Measurements from ENCODE around the gene PCDH1. TPM values are rescaled to one million over a fixed set of nuclear protein-coding genes. Genes with fewer than 3 reads are reported as not detected.
A peak's percentile ranks its signal among the peaks of the same experiment; 100 is the strongest.

PCDH1 gene
- total and polyA plus RNA-seq, 2 of the 13 experiments (the other 11 are each of a cell fraction or from before 2014, with no cell fraction given) = 0.11 to 0.83 TPM

DNA sequence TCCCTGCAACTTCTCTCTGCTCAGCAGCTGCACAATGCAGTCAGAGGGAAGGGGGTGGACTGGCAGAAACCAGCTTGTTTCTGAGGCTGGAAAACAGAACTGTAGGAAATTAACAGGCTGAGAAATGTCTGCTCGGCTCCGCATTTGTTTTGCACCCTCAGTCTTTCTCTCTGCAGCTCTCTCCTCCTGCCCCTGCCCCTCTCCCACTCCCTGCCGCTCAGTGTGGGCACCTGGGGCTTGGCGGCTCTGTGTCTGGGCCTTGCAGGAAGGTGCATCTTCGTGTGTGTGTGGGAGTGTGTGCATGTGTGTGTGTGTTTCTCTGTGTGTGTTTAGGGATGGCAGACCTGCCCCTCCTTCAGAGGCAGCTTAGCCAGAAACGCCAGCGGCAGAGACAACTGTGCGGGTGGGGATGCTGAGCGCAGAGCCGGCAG is 53.0 kb downstream of the PCDH1 start:
- Histone ChIP-seq H3K4me2 (ENCODE audit: low read depth, low read length) (no peak overlapping the region), H3K79me2 (ENCODE audit: insufficient read depth, low read length) (no peaks in the 10 kb centered on the region), H3K36me3 (replicated peaks in 1 of 2; ENCODE audit: control insufficient read depth in 1 of 2, insufficient read depth in 2 of 2, low read length in 2 of 2) (no peaks in the 10 kb centered on the region), H3K4me1 (ENCODE audit: insufficient read depth, low read length) (no peaks in the 10 kb centered on the region), H4K20me1 (ENCODE audit: insufficient read depth, low read length) (no peaks in the 10 kb centered on the region), H3K27me3 (ENCODE audit: control insufficient read depth in 1 of 2, insufficient read depth in 2 of 2, low read length in 2 of 2) (peaks cover 0 to 20% of the 10 kb centered on the region in 2 experiments; a peak in 2 of 5 replicates), H3K9ac (ENCODE audit: insufficient read depth, low read depth, low read length) (no peak overlapping the region), H2AFZ (ENCODE audit: low read length) (no peak overlapping the region), H3K4me3 (replicated peaks in 1 of 3; ENCODE audit: insufficient read depth in 1 of 3, low read depth in 2 of 3, low read length in 3 of 3) (no peak overlapping the region), H3K27ac (ENCODE audit: extremely low read length, insufficient read depth, low read length) (no peak overlapping the region), H3K9me3 (ENCODE audit: low read length) (no peaks in the 10 kb centered on the region)
- no TSS peak for BruUV-seq (replicated peaks)
- in situ Hi-C loops (cut with HindIII; ENCODE audit: extremely low pct_ligation_motif_present, low pct_unique_long_range_greater_than_20kb) = no loop called here
- 27% methylated on average over 9 of the region's 10 CpGs for WGBS (ENCODE audit: low lambda C conversion rate)
- intact Hi-C loops (cut with micrococcal nuclease; ENCODE audit: unreplicated experiment) = loop anchor here (5.0 kb wide), 1 partner anchor 52 kb away; the partner anchor contains the start of gene PCDH1
- ChIA-PET CTCF (ENCODE audit: low intra/inter-chr PET ratio, low total read pairs) (no interaction called here), POLR2A (no interaction called here)
- FAIRE-seq (no peak), ATAC-seq (no peak), DNase-seq (ENCODE audit: low spot score) (no peak)
- no peak for TF ChIP-seq NAIF1 (CRISPR knock-in tag; IDR thresholded peaks at IDR 0.05; ENCODE audit: borderline replicate concordance)
- TF ChIP-seq HOXD1 (CRISPR knock-in tag; IDR thresholded peaks at IDR 0.05) = no peak
- no peak for TF ChIP-seq ATM (IDR thresholded peaks at IDR 0.05; ENCODE audit: borderline replicate concordance)
- TF ChIP-seq MTF1 (CRISPR knock-in tag; IDR thresholded peaks at IDR 0.05) = no peak
- TF ChIP-seq ZFP36L2 (CRISPR knock-in tag; IDR thresholded peaks at IDR 0.05) = no peak
- no peak for TF ChIP-seq POLR2G (IDR thresholded peaks at IDR 0.05; ENCODE audit: low read depth, low read length)

DNA sequence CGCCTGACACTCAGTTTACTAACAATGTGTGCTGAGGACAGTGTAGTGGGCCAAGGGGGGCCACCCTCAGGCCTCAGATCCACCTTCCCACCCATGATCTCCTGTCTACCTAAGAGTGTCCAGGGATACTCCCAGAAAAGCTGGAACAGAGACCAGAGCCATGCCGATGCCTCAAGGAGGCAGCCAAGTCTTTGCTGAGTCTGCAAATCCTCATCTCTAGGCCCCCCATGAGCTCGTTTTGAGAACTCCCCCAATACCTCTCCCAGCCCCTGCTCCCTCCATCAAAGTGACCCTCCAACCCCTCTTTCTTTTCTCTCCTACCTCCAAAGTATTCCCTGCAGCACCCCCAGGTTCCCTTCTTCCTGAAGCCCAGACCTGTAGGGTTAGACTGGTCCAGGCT is 53.5 kb downstream of the PCDH1 start:
- Histone ChIP-seq H3K4me1 (ENCODE audit: insufficient read depth, low read length) (no peaks in the 10 kb centered on the region), H3K4me2 (ENCODE audit: low read depth, low read length) (no peak overlapping the region), H3K9ac (ENCODE audit: insufficient read depth, low read depth, low read length) (no peak overlapping the region), H3K9me3 (ENCODE audit: low read length) (no peaks in the 10 kb centered on the region), H2AFZ (ENCODE audit: low read length) (no peak overlapping the region), H3K36me3 (replicated peaks in 1 of 2; ENCODE audit: control insufficient read depth in 1 of 2, insufficient read depth in 2 of 2, low read length in 2 of 2) (no peaks in the 10 kb centered on the region), H3K4me3 (replicated peaks in 1 of 3; ENCODE audit: insufficient read depth in 1 of 3, low read depth in 2 of 3, low read length in 3 of 3) (no peak overlapping the region), H3K27me3 (ENCODE audit: control insufficient read depth in 1 of 2, insufficient read depth in 2 of 2, low read length in 2 of 2) (peaks cover 0 to 19% of the 10 kb centered on the region in 2 experiments; a peak in 2 of 5 replicates), H3K27ac (ENCODE audit: extremely low read length, insufficient read depth, low read length) (no peak overlapping the region), H3K79me2 (ENCODE audit: insufficient read depth, low read length) (no peaks in the 10 kb centered on the region), H4K20me1 (ENCODE audit: insufficient read depth, low read length) (no peaks in the 10 kb centered on the region)
- TF ChIP-seq MAFK (conservative IDR thresholded peaks at IDR 0.05 in 1 of 2, IDR thresholded peaks at IDR 0.05 in 1 of 2; ENCODE audit: low read length in 2 of 2) = peak; percentile 50 to 80
- TF ChIP-seq WIZ (CRISPR knock-in tag; IDR thresholded peaks at IDR 0.05) = no peak
- peak; percentile 64 for TF ChIP-seq MAFF (IDR thresholded peaks at IDR 0.05; ENCODE audit: low read depth, low read length)
- in situ Hi-C loops (cut with HindIII; ENCODE audit: extremely low pct_ligation_motif_present, low pct_unique_long_range_greater_than_20kb) (no loop called here), intact Hi-C loops (cut with micrococcal nuclease; ENCODE audit: unreplicated experiment) (loop anchor here (5.0 kb wide), 1 partner anchor 53 kb away; the partner anchor contains the start of gene PCDH1)
- ATAC-seq (no peak), FAIRE-seq (no peak), DNase-seq (ENCODE audit: low spot score) (no peak)
- WGBS (ENCODE audit: low lambda C conversion rate) = 33% methylated on average over 2 of the region's 3 CpGs
- BruUV-seq (replicated peaks) = no TSS peak
- CTCF ChIA-PET (ENCODE audit: low intra/inter-chr PET ratio, low total read pairs) = no interaction called here
- POLR2A ChIA-PET = no interaction called here
